ENCODE results near the gene CNTRL. TPM values are rescaled to one million over a fixed set of nuclear protein-coding genes. Genes with fewer than 3 reads are reported as not detected.
"Not testable (repeated sequence)": the region's sequence is repeated elsewhere in the genome, so short reads cannot be mapped to it uniquely, and the experiment has no call there.

CNTRL gene
- total RNA-seq, 1 donor from 2014 or later: 8.5 TPM

DNA sequence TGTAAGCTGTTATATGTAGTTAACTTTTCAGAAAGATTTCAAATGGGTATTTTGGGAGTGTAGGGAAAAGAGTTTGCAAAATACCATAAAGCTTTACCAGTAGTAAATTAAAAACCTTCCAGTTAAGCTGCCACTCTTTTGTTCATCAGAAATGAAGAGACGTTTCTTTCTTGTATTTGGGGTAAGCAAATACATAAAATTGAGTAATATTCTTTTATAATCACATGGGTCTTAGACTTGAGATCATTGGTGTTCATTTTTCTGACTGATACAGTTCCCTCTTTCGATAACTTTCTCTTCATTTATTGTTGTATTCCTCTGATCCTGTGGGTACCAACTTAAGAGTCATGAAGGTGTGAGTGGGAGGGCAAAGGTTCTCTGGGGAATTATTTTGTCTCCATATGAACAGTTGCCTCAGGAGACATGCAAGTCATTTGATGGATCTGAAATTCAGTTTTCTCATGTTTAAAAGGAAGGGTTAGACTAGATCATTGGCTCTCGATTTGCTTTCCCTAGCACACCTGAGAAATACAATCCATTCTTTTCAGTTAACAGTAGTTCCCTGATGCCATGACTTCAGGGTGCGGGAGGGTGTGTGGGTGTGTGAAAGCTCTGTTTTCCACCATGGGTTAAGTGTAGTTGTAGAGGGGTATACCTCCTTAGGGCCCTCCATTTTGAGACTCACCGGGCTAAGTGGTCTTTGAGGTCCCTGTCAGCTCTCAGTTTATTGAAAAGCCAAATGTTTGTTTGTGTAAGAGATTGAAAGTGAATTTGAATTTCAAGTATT is 47.7 kb downstream of the CNTRL start:
- TF ChIP-seq, protein P1, sequence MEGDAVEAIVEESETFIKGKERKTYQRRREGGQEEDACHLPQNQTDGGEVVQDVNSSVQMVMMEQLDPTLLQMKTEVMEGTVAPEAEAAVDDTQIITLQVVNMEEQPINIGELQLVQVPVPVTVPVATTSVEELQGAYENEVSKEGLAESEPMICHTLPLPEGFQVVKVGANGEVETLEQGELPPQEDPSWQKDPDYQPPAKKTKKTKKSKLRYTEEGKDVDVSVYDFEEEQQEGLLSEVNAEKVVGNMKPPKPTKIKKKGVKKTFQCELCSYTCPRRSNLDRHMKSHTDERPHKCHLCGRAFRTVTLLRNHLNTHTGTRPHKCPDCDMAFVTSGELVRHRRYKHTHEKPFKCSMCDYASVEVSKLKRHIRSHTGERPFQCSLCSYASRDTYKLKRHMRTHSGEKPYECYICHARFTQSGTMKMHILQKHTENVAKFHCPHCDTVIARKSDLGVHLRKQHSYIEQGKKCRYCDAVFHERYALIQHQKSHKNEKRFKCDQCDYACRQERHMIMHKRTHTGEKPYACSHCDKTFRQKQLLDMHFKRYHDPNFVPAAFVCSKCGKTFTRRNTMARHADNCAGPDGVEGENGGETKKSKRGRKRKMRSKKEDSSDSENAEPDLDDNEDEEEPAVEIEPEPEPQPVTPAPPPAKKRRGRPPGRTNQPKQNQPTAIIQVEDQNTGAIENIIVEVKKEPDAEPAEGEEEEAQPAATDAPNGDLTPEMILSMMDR (IDR thresholded peaks at IDR 0.05): no peak
- Histone ChIP-seq H3K9me3 (no peaks in the 10 kb centered on the region), H3K27ac (no peak overlapping the region), H3K27me3 (no peaks in the 10 kb centered on the region), H3K36me3 (peaks cover 6 to 13% of the 10 kb centered on the region in 2 donors), H3K4me1 (peaks cover 0 to 3% of the 10 kb centered on the region in 2 donors), H3K4me3 (peak overlapping the region; percentile 24 to 63)
- DNase-seq (ENCODE audit: low spot score in 2 of 2): no peak
- intact Hi-C loops (cut with DNase I): no loop called here

DNA sequence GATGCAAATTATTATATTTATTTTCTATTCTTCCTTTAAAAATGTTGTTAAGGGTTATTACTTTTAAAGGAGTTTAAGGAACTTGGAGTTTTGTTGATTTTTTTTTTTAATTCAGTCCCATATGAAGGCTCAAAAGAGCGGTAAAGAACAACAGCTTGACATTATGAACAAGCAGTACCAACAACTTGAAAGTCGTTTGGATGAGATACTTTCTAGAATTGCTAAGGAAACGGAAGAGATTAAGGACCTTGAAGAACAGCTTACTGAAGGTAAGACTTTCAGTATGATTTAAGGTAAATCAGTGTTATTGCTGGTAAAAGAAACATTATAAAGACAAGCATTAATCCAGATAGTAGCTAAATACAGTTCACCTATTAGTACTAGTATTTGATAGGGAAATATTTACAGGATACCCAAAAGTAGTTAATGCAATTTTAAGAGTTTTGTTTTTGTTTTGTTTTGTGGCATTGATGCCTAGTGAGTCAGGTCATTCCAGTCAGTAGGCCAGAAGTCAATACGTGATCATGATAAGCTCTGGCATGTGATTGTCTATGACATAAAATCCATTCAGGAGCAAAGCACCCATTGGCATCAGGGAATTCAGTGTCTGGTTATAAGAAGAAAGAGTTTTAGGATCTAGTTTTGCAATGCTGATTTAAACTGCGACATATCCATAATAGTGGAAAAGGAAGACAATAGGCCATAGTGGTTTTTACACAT is 49.2 kb downstream of the CNTRL start:
- no peaks in the 10 kb centered on the region for H3K27me3 ChIP-seq
- peaks cover 0 to 3% of the 10 kb centered on the region in 2 donors for H3K4me1 ChIP-seq
- peaks cover 3 to 19% of the 10 kb centered on the region in 2 donors for H3K36me3 ChIP-seq
- TF ChIP-seq, protein P1 (IDR thresholded peaks at IDR 0.05): no peak
- H3K9me3 ChIP-seq: no peaks in the 10 kb centered on the region
- no peak overlapping the region for H3K4me3 ChIP-seq
- H3K27ac ChIP-seq: no peak overlapping the region
- intact Hi-C loops (cut with DNase I): no loop called here
- no peak for DNase-seq (ENCODE audit: low spot score in 2 of 2)

DNA sequence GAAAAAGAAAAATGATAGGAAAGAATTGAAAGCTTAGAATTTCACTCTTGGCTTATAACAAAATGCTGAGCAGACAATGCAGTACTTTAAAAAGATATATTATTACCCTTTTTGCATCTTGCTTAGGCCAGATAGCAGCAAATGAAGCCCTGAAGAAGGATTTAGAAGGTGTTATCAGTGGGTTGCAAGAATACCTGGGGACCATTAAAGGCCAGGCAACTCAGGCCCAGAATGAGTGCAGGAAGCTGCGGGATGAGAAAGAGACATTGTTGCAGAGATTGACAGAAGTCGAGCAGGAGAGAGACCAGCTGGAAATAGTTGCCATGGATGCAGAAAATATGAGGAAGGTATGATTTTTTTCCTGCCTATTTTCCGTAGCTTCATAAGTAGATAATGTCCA is 50.8 kb downstream of the CNTRL start:
- H3K36me3 ChIP-seq: peaks cover 3 to 19% of the 10 kb centered on the region in 2 donors
- no peaks in the 10 kb centered on the region for H3K9me3 ChIP-seq
- H3K4me1 ChIP-seq: peaks cover 0 to 3% of the 10 kb centered on the region in 2 donors
- intact Hi-C loops (cut with DNase I): no loop called here
- DNase-seq (ENCODE audit: low spot score in 2 of 2): no peak
- no peak overlapping the region for H3K27ac ChIP-seq
- H3K4me3 ChIP-seq: no peak overlapping the region
- no peaks in the 10 kb centered on the region for H3K27me3 ChIP-seq
- TF ChIP-seq, protein P1 (IDR thresholded peaks at IDR 0.05): no peak

DNA sequence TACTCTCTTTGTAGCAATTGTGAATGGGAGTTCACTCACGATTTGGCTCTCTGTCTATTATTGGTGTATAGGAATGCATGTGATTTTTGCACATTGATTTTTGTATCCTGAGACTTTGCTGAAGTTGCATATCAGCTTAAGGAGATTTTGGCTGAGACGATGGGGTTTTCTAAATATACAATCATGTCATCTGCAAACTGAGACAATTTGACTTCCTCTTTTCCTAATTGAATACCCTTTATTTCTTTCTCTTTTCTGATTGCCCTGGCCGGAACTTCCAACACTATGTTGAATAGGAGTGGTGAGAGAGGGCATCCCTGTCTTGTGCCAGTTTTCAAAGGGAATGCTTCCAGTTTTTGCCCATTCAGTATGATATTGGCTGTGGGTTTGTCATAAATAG is 54.6 kb downstream of the CNTRL start:
- H3K4me1 ChIP-seq; H3K27ac ChIP-seq; intact Hi-C loops (cut with DNase I); DNase-seq (ENCODE audit: low spot score in 2 of 2); H3K27me3 ChIP-seq; H3K4me3 ChIP-seq; H3K9me3 ChIP-seq: not testable (repeated sequence)
- H3K36me3 ChIP-seq: peaks cover 2 to 22% of the 10 kb centered on the region in 2 donors

DNA sequence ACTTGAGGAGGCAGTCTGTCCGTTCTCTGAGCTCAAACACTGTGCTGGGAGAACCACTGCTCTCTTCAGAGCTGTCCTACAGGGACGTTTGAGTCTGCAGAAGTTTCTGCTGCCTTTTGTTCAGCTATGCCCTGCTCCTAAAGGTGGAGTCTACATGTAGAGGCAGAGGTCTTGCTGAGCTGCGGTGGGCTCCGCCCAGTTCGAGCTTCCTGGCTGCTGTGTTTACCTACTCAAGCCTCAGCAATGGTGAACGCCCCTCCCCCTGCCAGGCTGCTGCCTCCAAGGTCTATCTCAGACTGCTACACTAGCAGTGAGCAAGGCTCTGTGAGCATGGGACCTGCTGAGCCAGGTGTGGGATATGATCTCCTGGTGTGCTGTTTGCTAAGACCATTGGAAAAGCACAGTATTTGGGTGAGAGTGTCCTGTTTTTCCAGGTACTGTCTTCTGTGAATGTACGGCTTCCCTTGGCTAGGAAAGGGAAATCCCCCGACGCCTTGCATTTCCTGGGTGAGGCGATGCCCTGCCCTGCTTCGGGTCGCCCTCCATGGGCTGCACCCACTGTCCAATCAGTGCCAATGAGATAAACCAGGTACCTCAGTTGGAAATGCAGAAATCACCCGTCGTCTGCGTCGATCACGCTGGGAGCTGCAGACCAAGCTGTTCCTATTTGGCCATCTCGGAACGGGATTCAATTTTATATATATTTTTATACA is 58.5 kb downstream of the CNTRL start:
- peak in 1 of 2 donors; percentile 65 for DNase-seq (ENCODE audit: low spot score in 2 of 2)
- Histone ChIP-seq H3K27me3 (no peaks in the 10 kb centered on the region), H3K36me3 (peaks cover 3 to 23% of the 10 kb centered on the region in 2 donors), H3K4me1 (no peaks in the 10 kb centered on the region), H3K27ac (no peak overlapping the region), H3K4me3 (no peak overlapping the region), H3K9me3 (no peaks in the 10 kb centered on the region)
- intact Hi-C loops (cut with DNase I): no loop called here
- TF ChIP-seq, protein P1 (IDR thresholded peaks at IDR 0.05): no peak

All from ascending aorta (tissue), 2 donors.